Hematopoietic multipotent progenitor cell treated with erythropoietin and hydrocortisone succinate and interleukin-3 and kit ligand, for 4 days (in vitro differentiated cells): Measurements from ENCODE around the gene RTKN.
"Not testable (repeated sequence)": the region's sequence is repeated elsewhere in the genome, so short reads cannot be mapped to it uniquely, and the experiment has no call there.

ENCODE experiments used
- DNase-seq: peaks from one replicate; pipeline ENCODE4 v3.0.0-alpha.2; 2015

The RTKN gene, protein sequence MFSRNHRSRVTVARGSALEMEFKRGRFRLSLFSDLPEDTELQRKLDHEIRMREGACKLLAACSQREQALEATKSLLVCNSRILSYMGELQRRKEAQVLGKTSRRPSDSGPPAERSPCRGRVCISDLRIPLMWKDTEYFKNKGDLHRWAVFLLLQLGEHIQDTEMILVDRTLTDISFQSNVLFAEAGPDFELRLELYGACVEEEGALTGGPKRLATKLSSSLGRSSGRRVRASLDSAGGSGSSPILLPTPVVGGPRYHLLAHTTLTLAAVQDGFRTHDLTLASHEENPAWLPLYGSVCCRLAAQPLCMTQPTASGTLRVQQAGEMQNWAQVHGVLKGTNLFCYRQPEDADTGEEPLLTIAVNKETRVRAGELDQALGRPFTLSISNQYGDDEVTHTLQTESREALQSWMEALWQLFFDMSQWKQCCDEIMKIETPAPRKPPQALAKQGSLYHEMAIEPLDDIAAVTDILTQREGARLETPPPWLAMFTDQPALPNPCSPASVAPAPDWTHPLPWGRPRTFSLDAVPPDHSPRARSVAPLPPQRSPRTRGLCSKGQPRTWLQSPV

GRCh38 chr2:74441690-74442482, at the start of gene RTKN:
RTKN (minus strand) TSS chr2:74441937; CDS start chr2:74441816, 121 bp downstream.
- DNase-seq, result no peak

DNA sequence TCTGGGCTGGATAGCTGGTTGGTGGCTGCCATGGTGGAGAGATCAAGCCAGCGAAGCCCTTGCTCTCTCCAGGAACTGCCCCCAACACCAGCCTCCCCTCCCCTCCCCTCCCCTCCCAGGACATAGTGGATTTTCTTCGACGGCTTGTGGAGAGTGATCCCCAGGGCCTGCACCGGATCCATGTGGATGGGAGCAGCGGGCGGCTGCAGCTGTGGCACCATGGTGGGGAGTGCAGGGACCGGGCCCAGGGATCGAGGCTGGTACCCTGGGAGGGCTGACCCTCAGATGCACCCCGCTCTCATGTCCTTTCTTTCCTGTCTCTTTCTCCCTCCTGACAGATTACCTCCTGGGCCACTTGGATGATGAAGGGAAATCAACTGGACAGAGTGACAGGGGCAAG, 48.2 kb upstream of the RTKN start:
- no peak for DNase-seq

DNA sequence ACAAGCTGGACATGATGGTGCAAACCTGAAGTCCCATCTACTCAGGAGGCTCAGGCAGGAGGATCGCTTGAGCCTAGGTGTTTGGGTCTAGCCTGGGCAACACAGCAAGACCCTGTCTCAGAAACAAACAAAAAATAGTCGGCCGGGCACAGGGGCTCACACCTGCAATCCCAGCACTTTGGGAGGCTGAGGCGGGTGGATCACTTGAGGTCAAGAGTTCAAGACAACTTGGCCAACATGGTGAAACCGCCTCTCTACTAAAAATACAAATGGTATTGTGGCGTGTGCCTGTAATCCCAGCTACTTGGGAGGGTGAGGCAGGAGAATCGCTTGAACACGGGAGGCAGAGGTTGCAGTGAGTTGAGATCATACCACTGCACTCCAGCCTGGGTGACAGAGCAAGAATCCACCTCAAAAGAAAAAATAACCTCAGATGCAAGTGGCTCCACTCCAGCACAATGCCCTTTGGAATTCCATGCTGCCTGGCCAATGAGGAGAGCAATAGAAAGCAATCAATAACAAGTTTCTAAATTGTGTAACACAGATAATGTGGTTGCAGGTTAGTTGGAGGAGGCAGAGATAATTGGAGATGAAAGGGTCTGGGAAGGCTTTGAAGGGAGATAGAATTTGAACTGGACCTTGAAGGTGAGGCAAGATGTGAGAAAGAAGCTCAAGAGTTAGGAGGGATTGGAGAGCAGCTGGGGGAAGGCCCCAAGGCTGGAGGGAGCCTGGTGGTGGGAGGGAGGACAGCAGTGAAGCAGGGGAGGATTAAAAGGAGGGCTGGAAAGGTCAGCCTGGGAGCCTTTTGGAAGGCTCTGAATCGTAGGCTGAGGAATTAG, 47.1 kb upstream of the RTKN start:
- no peak for DNase-seq

DNA sequence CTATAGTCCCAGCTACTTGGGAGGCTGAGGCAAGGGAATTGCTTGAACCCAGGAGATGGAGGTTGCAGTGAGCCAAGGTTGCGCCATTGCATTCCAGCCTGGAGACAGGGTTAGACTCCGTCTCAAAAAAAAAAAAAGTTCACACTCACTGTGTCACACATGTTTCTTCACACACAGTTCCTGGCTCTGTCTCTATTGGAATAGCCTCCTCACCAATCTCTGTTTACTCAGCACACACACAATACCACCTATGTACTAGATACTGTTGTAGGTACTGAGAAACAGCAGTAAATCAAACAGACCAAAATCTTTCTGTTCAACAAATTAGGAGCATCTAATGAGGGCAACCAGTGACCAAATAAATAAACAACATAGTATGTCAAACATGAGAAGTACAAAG, 44.4 kb upstream of the RTKN start:
- DNase-seq, result no peak

GRCh38 chr2:74483675-74484164, 42.0 kb upstream of the RTKN start:
- DNase-seq, result not testable (repeated sequence)

DNA sequence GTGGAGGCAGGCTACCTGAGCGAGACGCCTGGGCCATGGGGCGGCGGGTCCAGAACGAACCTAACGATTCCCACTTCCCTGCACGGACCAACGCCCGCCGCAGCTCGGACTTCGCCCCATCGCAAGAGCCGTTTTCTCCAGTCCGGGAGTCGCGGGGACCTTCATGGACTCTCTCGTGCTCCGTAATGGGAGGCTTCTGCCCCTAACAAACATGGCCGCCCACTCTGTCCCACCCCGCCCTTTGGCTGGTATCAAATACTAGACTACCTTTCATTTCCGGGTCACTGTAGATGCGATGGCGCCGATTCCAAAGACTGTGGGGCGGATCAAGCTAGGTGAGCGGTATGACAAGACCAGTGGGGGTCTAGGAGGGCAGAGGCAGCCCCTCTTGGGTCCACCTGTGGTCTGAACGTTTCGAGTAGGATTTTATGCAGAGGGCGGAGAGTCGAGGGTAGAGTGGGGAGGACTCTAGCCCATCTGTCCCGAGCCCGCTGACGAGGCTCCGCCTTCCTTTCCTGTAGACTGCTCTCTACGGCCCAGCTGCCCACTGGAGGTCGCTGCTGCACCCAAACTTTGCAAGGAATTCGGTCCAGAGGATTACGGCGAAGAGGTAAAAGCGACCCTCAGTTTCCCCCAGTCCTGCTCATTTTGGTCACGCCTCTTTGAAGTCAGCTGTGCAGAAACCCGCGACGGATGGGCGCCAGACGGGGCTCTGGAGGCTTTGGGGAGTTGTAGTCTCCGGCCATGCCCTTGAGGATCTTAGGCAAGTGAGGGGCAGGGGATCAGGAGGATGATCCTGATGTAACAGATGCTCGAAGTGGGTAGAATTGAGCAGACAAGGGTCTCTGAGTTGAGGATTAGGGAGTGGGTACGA, 41.3 kb upstream of the RTKN start, which contains the start of the genes CCDC142 and TTC31:
CCDC142 (minus strand) TSS at position 198 of the 874 bp plus-strand sequence; CDS start at position 37, 161 bp downstream.
TTC31 (plus strand) TSS at position 281 of the 874 bp plus-strand sequence; CDS start at position 296, 15 bp downstream.
- DNase-seq, result peak; percentile 99

- DNase-seq, result peak; percentile 84
These were observed 40.4 kb upstream of the RTKN start for GRCh38 chr2:74481961-74482800.

DNA sequence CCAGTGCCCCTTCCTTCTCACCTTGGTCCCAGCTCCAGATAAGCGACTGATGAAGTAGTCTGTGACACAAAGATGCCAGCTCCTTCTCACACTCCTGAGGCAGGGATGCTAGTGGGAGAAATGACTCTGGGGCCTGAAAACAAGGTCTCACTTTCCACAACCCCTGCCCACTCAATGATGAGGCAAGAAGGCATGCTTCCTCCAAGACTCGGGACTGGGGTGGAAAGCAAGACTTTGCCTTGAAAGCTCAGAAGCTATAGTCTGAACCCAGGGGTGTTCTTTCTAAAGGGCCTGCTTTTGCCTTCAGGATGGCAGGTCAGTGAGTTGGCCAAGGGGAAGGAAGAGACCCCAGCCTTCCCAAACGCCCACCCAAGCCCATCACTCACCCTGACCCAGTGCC, 39.7 kb upstream of the RTKN start:
- DNase-seq, result no peak

GRCh38 chr2:74474899-74475298, 33.2 kb upstream of the RTKN start:
- DNase-seq, result no peak

- no peak for DNase-seq
These were observed 32.7 kb upstream of the RTKN start for GRCh38 chr2:74474481-74474880.

DNA sequence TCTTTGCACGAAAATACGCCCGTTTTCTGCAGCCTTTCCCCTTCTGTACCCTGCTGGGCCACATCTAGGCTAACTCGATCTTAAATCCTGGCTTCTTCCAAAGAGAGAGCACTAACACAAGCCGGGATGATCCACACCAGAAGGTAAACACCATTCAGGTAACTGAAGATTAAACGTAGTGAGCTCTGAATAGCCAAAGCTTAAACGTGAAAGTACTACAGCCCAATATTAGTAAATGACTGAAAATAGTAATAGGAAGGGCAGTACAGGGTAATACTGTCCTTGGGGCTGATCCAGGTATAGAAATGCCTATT, 31.2 kb upstream of the RTKN start:
- no peak for DNase-seq

DNA sequence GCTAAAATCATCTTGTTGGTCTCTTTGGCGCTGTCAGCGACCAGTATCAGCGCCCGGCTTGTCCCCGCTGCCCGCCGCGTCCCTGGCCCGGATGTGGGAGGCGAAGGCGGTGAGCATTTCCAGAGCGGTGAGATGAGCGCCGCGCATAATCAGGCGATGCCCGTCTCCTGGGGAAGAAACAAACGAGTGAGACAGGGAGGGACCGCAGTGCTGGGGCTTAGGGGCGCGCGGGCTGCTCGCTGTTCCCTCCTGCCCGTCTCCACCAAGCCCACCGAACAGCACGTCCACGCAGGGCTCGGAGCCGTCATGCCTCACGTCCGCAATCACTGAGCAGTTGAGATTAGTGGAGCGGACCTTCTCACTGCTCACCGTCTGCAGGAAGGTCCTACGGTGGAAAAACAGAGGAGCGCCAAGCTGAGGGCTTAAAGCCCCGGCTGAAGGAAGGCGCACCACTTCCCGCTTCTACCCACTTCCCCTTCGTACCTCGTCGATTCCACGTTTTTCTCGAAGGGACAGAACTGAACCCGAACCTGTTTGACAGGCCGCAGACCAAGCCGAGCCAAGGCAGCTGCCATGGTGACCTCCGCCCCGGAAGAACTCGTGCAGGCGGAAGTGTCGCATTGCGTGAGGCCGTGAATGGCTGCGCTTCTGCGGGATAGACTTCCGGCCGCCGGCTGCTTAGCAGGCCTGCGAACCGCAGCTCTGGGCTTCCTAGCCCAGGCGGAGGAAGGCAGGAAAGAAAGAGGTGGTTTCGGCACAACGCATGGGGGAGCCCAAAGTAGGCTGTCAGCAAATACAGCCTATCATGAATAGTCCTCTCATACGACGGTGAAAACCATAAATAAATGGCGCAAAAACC, 30.6 kb upstream of the RTKN start, which contains the start of gene MRPL53:
MRPL53 (minus strand) TSS at position 595 of the 859 bp plus-strand sequence; CDS start at position 575, 20 bp downstream.
- DNase-seq, result peak; percentile 98

- no peak for DNase-seq
These were observed 29.8 kb upstream of the RTKN start for GRCh38 chr2:74471332-74472065.

DNA sequence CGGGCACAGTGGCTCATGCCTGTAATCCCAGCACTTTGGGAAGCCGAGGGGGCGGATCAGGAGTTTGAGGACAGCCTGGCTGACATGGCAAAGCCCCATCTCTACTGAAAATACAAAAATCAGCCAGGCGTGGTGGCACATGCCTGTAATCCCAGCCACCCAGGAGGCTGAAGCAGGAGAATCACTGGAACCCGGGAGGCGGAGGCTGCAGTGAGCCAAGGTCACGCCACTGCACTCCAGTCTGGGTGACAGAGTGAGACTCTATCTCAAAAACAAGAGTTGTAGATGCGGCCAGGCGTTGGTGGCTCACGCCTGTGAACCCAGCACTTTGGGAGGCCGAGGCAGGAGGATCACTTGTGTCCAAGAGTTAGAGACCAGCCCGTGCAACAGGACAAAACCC, 29.0 kb upstream of the RTKN start:
- DNase-seq, result not testable (repeated sequence)

- DNase-seq, result no peak
These were observed 22.7 kb upstream of the RTKN start for GRCh38 chr2:74464406-74464805.

DNA sequence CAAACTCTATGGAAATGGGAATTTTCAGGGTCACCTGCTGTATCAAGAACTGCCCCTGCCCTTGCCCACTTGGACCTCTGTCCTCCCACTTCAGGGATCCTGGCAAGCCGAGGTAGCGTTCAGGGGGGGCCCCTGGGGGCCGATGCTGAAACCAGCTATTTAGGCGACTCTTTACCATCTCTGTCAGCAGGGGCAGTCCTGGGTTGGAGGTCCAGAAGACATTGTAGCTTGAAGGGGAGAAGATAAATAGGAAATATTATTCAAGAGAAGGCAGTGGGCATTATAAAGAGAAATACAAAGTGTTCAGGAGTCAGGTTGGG, 21.0 kb upstream of the RTKN start:
- DNase-seq, result no peak

DNA sequence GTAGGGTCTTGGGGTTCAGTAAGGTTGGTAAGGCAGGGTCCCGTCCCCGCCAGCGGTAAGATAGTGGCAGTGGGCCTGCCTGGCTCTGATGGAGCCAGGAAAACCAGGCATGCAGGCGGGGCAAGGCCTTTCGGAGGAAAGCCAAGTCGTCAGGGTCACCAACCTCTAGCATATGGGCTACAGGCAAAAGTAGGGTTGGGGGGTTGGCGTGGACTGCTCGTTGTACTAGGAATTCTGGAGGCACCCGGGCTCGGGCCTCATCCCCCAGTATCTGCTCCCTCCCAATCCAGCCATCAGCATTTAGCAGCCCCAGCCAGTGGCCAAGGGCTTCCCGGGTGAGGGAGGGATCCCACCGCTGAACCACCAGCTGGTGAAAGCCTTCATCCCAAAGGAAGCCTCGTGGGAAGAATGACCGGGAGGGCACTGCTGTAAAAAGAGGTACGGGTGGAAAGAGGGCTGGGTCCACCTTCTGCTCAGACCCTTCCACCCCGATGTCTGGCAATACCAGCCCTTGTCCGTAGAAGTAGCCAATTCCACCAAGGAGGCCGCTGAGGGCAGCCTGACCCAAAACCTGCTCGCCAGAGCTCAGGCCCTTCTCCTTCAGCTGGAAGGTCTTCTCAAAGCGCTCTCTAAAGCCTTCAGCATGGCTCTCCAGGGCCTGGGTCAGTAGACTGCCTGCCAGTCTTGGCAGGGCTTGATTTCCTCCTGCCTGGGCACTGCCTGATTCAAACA, 20.5 kb upstream of the RTKN start:
- no peak for DNase-seq
